HG03139 (cell line): ENCODE data around the gene SPINT4.
"Not testable (repeated sequence)": the region's sequence is repeated elsewhere in the genome, so short reads cannot be mapped to it uniquely, and the experiment has no call there.

Experiments
- ATAC-seq: cut with Tn5 transposase; IDR thresholded peaks from one replicate; pipeline ENCODE4 v1.9.1; 2021; ENCODE audit not compliant: unreplicated experiment

The SPINT4 gene

DNA sequence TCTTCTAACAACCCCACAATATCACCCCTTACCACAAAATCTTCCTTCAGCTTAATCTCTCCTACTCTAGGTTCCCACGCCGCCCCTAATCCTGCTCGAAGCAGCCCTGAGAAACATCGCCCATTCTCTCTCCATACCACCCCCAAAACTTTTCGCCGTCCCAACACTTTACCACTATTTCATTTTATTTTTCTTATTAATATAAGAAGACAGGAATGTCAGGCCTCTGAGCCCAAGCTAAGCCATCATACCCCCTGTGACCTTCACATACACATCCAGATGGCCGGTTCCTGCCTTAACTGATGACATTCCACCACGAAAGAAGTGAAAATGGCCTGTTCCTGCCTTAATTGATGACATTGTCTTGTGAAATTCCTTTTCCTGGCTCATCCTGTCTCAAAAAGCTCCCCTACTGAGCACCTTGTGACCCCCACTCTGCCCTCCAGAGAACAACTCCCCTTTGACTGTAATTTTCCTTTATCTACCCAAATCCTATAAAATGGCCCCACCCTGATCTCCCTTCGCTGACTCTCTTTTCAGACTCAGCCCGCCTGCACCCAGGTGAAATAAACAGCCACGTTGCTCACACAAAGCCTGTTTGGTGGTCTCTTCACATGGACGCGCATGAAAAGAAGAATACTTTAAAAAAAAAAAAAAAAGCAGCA, 42.6 kb downstream of the SPINT4 start:
- ATAC-seq: not testable (repeated sequence)

DNA sequence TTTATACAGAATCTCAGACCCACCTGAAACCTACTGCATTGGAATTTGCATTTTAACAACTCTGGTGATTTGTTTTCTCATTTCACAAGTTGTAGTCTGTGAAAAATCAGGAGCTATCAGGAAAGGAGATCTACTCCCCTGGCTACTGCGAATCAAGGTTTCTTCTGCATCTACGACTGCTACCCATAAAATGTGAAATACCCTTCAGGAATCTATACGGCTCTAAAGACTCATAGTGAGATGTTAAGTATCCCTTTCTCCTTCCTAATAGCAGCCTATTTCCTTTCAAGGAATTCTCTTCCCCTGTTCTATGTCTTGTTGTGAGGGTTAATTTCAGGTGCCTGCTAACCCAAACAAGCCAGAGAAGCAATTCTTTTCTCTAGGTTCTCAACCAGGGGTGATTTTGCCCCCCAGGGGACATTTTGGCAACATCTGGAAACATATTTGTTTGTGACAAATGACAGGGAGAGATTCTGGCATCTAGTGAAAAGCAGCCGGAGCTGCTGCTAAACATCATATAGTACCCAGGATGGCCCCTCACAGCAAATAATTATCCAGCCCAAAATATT, 43.2 kb downstream of the SPINT4 start:
- no peak for ATAC-seq

DNA sequence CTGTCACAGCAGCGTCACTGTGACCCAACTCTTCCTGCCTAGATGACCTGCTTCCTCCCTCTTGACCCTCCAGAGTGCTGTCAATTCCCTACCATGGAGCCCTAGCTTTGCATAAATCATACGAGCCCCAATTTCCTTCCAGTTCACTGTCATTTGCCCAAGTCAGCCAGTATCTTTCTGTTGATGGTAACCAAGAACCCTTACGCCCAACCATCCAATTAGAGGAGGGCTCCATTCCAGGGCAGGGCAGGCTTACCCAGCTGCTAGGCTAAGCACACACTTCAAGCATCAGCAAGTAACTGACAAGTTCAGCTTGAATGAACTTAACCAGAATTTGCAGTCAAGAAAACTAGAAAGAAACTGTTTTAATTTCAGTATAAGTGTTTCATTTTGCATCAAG, 43.8 kb downstream of the SPINT4 start:
- no peak for ATAC-seq

DNA sequence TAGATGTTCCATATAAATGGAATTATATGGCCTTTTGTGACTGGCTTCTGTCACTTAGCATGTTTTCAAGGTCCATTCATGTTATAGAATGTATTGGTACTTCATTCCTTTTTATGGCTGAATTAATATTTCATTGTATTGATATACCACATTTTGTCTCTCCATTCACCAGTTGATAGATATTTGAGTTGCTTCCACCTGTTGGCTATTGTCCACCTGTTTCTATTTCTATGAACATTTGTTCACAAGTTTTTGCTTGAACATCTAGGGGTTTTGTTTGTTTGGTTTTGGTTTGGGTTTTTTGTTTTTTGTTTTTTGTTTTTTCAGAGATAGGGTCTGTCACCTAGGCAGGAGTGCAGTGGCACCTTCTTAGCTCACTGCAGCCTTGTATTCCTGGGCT, 46.3 kb downstream of the SPINT4 start:
- no peak for ATAC-seq

DNA sequence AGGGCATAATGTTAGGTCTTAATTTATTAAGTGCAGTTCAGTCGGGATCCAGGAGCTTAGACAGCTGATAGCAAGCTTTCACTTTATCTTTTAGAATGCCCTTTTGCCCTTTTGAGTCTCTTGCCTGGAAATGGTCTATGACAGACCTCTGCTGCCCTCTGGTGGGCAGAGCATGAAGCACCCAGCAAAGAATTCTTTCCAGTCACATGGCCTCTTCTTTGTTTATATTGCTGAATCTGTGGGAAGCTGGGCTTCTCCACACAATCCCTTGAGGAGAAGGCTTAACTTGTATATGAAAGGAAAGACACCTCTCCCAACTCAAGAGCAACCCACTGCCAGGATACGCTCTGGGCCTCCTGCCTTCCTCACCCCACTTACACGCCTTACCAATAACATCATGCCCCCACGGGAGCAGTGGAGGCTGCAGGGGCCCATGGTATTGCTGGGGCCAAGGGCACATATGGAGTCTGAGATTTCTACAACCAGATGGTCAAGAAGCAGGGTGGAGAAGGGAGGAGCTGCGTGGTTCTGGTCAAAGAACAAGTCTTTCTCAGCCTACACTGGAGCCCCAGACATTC, 49.1 kb downstream of the SPINT4 start:
- ATAC-seq: no peak

DNA sequence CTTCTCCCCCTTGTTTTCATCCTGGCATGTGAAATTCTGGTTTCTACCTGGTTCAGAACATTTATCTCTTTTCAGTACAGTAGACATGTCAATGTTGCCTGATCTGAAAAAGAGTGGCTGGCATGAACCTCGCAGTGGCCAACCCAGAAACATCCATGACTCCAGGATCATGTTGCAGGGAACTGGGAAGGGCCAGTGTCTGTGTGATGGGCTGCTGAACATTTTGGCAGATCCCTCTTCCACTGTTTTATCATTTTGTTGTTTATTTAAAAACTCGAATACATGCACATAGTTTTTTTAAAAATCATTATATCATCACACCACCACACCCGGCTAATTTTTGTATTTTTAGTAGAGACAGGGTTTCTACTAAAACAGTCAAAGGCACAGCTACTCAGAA, 50.5 kb downstream of the SPINT4 start:
- ATAC-seq: no peak

DNA sequence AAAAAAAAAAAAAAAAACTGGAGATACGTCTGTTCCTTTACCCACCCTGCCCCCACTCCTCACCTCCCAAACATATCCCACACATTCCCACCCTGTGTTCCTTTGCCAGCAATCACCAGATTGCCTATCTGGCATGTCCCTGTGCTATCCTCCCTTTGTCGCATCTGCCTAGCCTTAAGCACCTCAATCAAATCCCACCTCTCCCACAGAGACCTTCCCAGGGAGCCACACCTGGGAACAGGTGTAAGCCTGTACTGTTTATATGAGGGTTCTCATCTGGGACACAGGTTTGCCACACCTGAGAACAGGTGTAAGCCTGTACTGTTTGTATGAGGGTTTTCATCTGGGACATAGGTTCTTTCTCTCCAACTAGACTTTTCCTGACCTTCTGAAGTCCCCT, 52.8 kb downstream of the SPINT4 start:
- no peak for ATAC-seq

DNA sequence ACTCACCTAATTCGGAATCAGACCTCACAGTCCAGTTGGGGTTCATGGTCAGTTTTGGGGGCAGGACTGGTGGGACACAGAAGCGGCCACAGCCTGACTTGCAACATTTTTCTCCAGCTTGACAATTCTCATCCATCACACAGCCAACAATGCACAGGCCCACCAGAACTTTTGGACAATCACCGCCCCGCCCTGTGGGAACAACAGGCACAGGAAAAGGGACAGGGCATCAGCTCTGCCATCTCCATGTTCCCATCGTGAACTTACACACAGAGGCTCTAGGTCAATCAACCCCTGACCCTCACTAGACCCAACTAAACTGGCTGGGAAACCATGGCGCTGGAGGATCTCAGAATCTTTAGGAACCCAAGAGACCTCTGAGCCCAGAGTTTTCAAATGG, 53.3 kb downstream of the SPINT4 start:
- no peak for ATAC-seq
